ENCODE results near the gene C22orf39. TPM values are rescaled to one million over a fixed set of nuclear protein-coding genes. Genes with fewer than 3 reads are reported as not detected.

The C22orf39 gene
- total RNA-seq, 1 donor from 2014 or later = 36.4 TPM

GRCh38 chr22:19404676-19405075, 42.8 kb downstream of the C22orf39 start:
- TF ChIP-seq CTCF (IDR thresholded peaks at IDR 0.05) = no peak
- Histone ChIP-seq H3K36me3 (peaks cover 68% of the 10 kb centered on the region), H3K27ac (no peak overlapping the region), H3K4me3 (no peak overlapping the region), H3K4me1 (no peaks in the 10 kb centered on the region), H3K9me3 (no peaks in the 10 kb centered on the region), H3K27me3 (ENCODE audit: low read depth) (no peaks in the 10 kb centered on the region)
- DNase-seq (no peak), ATAC-seq (no peak)
- intact Hi-C loops (cut with DNase I) = no loop called here

- Histone ChIP-seq H3K9me3 (no peaks in the 10 kb centered on the region), H3K36me3 (peaks cover 68% of the 10 kb centered on the region), H3K27ac (no peak overlapping the region), H3K4me3 (no peak overlapping the region), H3K4me1 (no peaks in the 10 kb centered on the region), H3K27me3 (ENCODE audit: low read depth) (no peaks in the 10 kb centered on the region)
- no peak for TF ChIP-seq CTCF (IDR thresholded peaks at IDR 0.05)
- no peak for DNase-seq
- no peak for ATAC-seq
- intact Hi-C loops (cut with DNase I) = no loop called here
Measured at GRCh38 chr22:19402642-19403191, 44.8 kb downstream of the C22orf39 start.

- intact Hi-C loops (cut with DNase I) = no loop called here
- no peaks in the 10 kb centered on the region for H3K27me3 ChIP-seq (ENCODE audit: low read depth)
- no peak for ATAC-seq
- no peaks in the 10 kb centered on the region for H3K4me1 ChIP-seq
- H3K4me3 ChIP-seq = no peak overlapping the region
- no peak for DNase-seq
- no peak overlapping the region for H3K27ac ChIP-seq
- TF ChIP-seq CTCF (IDR thresholded peaks at IDR 0.05) = no peak
- no peaks in the 10 kb centered on the region for H3K9me3 ChIP-seq
- H3K36me3 ChIP-seq = peaks cover 68% of the 10 kb centered on the region
Measured at GRCh38 chr22:19401483-19401882, 46.0 kb downstream of the C22orf39 start.

GRCh38 chr22:19400881-19401280, 46.6 kb downstream of the C22orf39 start:
- H3K27ac ChIP-seq = no peak overlapping the region
- TF ChIP-seq CTCF (IDR thresholded peaks at IDR 0.05) = no peak
- no peak for ATAC-seq
- H3K27me3 ChIP-seq (ENCODE audit: low read depth) = no peaks in the 10 kb centered on the region
- intact Hi-C loops (cut with DNase I) = no loop called here
- H3K4me1 ChIP-seq = no peaks in the 10 kb centered on the region
- peaks cover 68% of the 10 kb centered on the region for H3K36me3 ChIP-seq
- H3K9me3 ChIP-seq = no peaks in the 10 kb centered on the region
- no peak for DNase-seq
- H3K4me3 ChIP-seq = no peak overlapping the region

- Histone ChIP-seq H3K27me3 (ENCODE audit: low read depth) (no peaks in the 10 kb centered on the region), H3K4me1 (no peaks in the 10 kb centered on the region), H3K27ac (no peak overlapping the region), H3K9me3 (no peaks in the 10 kb centered on the region), H3K4me3 (no peak overlapping the region), H3K36me3 (peaks cover 79% of the 10 kb centered on the region)
- DNase-seq (no peak), ATAC-seq (no peak)
- no peak for TF ChIP-seq CTCF (IDR thresholded peaks at IDR 0.05)
- intact Hi-C loops (cut with DNase I) = no loop called here
Measured at GRCh38 chr22:19398652-19399051, 48.9 kb downstream of the C22orf39 start.

GRCh38 chr22:19398206-19398605, 49.3 kb downstream of the C22orf39 start:
- DNase-seq (no peak), ATAC-seq (no peak)
- Histone ChIP-seq H3K36me3 (peaks cover 83% of the 10 kb centered on the region), H3K4me1 (no peaks in the 10 kb centered on the region), H3K4me3 (no peak overlapping the region), H3K9me3 (no peaks in the 10 kb centered on the region), H3K27me3 (ENCODE audit: low read depth) (no peaks in the 10 kb centered on the region), H3K27ac (no peak overlapping the region)
- no peak for TF ChIP-seq CTCF (IDR thresholded peaks at IDR 0.05)
- intact Hi-C loops (cut with DNase I) = no loop called here

Measured in lower lobe of right lung (tissue), 2 donors.